ENCODE measurements around the gene ALOX5. TPM values are rescaled to one million over a fixed set of nuclear protein-coding genes. Genes with fewer than 3 reads are reported as not detected.

ALOX5 gene
- total and polyA plus RNA-seq, 2 experiments from 2014 or later, result 3.7 to 5.4 TPM

DNA sequence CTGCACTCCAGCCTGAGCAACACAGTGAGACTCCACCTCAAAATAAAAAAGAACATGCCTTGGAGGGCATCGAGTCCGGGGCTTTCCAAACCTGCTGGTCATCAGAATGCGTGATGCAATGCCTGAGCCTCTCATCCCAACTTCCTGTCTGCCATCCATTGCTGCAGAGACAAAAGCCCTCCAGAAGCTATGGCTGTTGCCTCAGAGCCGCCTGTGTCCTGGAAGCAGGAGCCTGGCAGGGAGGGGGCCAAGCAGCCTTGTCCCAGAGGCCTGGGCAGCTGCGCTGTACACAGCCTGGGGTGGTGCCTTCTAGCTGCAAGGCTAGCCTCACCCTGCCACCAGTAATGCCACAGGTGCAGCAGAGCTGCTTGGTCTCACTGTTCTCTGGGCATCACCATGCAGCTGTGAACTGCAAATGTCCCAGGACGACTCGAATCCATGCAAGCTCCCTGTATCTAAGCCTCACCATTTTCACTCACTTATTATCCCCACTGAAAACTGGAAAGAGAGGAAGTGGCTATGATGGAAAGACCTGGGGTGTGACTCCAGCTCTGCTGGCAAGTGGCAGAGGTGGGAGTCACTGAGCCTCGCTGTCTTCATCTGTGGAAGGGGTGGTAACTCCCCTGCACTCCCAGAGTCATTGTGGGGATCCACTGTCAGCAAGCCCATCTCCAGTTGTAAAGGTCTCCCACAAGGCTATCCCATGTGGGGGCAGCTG is 7.0 kb downstream of the ALOX5 start:
- no peak overlapping the region for H3K4me3 ChIP-seq
- H3K27me3 Mint-ChIP-seq (ENCODE audit: insufficient read depth, low read depth, poor library complexity), result peaks cover 2% of the 10 kb centered on the region
- no peaks in the 10 kb centered on the region for H3F3A ChIP-seq (replicated peaks; ENCODE audit: low read depth)
- no peak overlapping the region for H3K27ac ChIP-seq (ENCODE audit: low read depth)
- H3K4me1 Mint-ChIP-seq, result peaks cover 16% of the 10 kb centered on the region
- no peaks in the 10 kb centered on the region for H3K4me1 ChIP-seq (ENCODE audit: insufficient read depth)
- H2AFZ ChIP-seq, result no peak overlapping the region
- TF ChIP-seq STAT1 (IDR thresholded peaks at IDR 0.05; ENCODE audit: unreplicated experiment), result no peak
- TF ChIP-seq, protein P1, sequence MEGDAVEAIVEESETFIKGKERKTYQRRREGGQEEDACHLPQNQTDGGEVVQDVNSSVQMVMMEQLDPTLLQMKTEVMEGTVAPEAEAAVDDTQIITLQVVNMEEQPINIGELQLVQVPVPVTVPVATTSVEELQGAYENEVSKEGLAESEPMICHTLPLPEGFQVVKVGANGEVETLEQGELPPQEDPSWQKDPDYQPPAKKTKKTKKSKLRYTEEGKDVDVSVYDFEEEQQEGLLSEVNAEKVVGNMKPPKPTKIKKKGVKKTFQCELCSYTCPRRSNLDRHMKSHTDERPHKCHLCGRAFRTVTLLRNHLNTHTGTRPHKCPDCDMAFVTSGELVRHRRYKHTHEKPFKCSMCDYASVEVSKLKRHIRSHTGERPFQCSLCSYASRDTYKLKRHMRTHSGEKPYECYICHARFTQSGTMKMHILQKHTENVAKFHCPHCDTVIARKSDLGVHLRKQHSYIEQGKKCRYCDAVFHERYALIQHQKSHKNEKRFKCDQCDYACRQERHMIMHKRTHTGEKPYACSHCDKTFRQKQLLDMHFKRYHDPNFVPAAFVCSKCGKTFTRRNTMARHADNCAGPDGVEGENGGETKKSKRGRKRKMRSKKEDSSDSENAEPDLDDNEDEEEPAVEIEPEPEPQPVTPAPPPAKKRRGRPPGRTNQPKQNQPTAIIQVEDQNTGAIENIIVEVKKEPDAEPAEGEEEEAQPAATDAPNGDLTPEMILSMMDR (conservative IDR thresholded peaks at IDR 0.05; ENCODE audit: low read depth in 2 of 2), result no peak
- TF ChIP-seq CREB1 (CRISPR knock-in tag; IDR thresholded peaks at IDR 0.05; ENCODE audit: low read depth), result no peak
- TF ChIP-seq ZNF331 (CRISPR knock-in tag; IDR thresholded peaks at IDR 0.05; ENCODE audit: low read depth), result no peak
- TF ChIP-seq, protein P2, sequence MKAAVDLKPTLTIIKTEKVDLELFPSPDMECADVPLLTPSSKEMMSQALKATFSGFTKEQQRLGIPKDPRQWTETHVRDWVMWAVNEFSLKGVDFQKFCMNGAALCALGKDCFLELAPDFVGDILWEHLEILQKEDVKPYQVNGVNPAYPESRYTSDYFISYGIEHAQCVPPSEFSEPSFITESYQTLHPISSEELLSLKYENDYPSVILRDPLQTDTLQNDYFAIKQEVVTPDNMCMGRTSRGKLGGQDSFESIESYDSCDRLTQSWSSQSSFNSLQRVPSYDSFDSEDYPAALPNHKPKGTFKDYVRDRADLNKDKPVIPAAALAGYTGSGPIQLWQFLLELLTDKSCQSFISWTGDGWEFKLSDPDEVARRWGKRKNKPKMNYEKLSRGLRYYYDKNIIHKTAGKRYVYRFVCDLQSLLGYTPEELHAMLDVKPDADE (IDR thresholded peaks at IDR 0.05), result no peak
- TF ChIP-seq NANOG (IDR thresholded peaks at IDR 0.05; ENCODE audit: borderline replicate concordance), result no peak
- TF ChIP-seq JUNB (IDR thresholded peaks at IDR 0.05; ENCODE audit: unreplicated experiment), result no peak
- TF ChIP-seq, protein P3, sequence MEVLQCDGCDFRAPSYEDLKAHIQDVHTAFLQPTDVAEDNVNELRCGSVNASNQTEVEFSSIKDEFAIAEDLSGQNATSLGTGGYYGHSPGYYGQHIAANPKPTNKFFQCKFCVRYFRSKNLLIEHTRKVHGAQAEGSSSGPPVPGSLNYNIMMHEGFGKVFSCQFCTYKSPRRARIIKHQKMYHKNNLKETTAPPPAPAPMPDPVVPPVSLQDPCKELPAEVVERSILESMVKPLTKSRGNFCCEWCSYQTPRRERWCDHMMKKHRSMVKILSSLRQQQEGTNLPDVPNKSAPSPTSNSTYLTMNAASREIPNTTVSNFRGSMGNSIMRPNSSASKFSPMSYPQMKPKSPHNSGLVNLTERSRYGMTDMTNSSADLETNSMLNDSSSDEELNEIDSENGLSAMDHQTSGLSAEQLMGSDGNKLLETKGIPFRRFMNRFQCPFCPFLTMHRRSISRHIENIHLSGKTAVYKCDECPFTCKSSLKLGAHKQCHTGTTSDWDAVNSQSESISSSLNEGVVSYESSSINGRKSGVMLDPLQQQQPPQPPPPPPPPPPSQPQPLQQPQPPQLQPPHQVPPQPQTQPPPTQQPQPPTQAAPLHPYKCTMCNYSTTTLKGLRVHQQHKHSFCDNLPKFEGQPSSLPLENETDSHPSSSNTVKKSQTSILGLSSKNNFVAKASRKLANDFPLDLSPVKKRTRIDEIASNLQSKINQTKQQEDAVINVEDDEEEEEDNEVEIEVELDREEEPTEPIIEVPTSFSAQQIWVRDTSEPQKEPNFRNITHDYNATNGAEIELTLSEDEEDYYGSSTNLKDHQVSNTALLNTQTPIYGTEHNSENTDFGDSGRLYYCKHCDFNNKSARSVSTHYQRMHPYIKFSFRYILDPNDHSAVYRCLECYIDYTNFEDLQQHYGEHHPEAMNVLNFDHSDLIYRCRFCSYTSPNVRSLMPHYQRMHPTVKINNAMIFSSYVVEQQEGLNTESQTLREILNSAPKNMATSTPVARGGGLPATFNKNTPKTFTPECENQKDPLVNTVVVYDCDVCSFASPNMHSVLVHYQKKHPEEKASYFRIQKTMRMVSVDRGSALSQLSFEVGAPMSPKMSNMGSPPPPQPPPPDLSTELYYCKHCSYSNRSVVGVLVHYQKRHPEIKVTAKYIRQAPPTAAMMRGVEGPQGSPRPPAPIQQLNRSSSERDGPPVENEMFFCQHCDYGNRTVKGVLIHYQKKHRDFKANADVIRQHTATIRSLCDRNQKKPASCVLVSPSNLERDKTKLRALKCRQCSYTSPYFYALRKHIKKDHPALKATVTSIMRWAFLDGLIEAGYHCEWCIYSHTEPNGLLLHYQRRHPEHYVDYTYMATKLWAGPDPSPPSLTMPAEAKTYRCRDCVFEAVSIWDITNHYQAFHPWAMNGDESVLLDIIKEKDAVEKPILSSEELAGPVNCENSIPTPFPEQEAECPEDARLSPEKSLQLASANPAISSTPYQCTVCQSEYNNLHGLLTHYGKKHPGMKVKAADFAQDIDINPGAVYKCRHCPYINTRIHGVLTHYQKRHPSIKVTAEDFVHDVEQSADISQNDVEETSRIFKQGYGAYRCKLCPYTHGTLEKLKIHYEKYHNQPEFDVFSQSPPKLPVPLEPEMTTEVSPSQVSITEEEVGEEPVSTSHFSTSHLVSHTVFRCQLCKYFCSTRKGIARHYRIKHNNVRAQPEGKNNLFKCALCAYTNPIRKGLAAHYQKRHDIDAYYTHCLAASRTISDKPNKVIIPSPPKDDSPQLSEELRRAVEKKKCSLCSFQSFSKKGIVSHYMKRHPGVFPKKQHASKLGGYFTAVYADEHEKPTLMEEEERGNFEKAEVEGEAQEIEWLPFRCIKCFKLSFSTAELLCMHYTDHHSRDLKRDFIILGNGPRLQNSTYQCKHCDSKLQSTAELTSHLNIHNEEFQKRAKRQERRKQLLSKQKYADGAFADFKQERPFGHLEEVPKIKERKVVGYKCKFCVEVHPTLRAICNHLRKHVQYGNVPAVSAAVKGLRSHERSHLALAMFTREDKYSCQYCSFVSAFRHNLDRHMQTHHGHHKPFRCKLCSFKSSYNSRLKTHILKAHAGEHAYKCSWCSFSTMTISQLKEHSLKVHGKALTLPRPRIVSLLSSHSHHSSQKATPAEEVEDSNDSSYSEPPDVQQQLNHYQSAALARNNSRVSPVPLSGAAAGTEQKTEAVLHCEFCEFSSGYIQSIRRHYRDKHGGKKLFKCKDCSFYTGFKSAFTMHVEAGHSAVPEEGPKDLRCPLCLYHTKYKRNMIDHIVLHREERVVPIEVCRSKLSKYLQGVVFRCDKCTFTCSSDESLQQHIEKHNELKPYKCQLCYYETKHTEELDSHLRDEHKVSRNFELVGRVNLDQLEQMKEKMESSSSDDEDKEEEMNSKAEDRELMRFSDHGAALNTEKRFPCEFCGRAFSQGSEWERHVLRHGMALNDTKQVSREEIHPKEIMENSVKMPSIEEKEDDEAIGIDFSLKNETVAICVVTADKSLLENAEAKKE (CRISPR knock-in tag; IDR thresholded peaks at IDR 0.05), result no peak
- no peak for ATAC-seq
- no peaks in the 10 kb centered on the region; the same call in 2 of the 3 replicates for H3K9me3 Mint-ChIP-seq
- no peak for DNase-seq (ENCODE audit: low spot score)
- no peak overlapping the region for H3K27ac Mint-ChIP-seq
- H4K20me1 ChIP-seq (replicated peaks; ENCODE audit: insufficient read depth), result no peaks in the 10 kb centered on the region
- no peaks in the 10 kb centered on the region for H3K79me2 ChIP-seq (replicated peaks; ENCODE audit: insufficient read depth)
- no peaks in the 10 kb centered on the region for H3K36me3 Mint-ChIP-seq (ENCODE audit: low read depth)
- no peak overlapping the region for H3K4me2 ChIP-seq
- H3K9me2 ChIP-seq (ENCODE audit: insufficient read depth), result no peaks in the 10 kb centered on the region
- H3K27me3 ChIP-seq (ENCODE audit: insufficient read depth), result no peaks in the 10 kb centered on the region
- H3K36me3 ChIP-seq (ENCODE audit: insufficient read depth), result no peaks in the 10 kb centered on the region
- no peak overlapping the region for H3K4me3 Mint-ChIP-seq

Data from GM23338 (cell line).